Endothelial cell (in vitro differentiated cells): ENCODE results near the gene CCDC9B. TPM values are rescaled to one million over a fixed set of nuclear protein-coding genes. Genes with fewer than 3 reads are reported as not detected.

Experiments
- DNase-seq: peaks from one replicate; pipeline ENCODE4 v3.0.0; 2021; ENCODE audit warnings: low spot score
- H3K27ac Mint-ChIP-seq: one replicate; pipeline ENCODE4 v1.8.0; 2021; ENCODE audit warnings: mixed read lengths, inconsistent platforms; ENCODE audit not compliant: unreplicated experiment
- H3K27me3 Mint-ChIP-seq: one replicate; pipeline ENCODE4 v1.8.0; 2021; ENCODE audit warnings: mild to moderate bottlenecking, moderate library complexity, mixed read lengths, inconsistent platforms; ENCODE audit not compliant: unreplicated experiment
- H3K36me3 Mint-ChIP-seq: one replicate; pipeline ENCODE4 v1.8.0; 2021; ENCODE audit warnings: mild to moderate bottlenecking, low read depth, mixed read lengths, inconsistent platforms; ENCODE audit not compliant: unreplicated experiment
- H3K4me1 Mint-ChIP-seq: one replicate; pipeline ENCODE4 v1.8.0; 2021; ENCODE audit warnings: mild to moderate bottlenecking, mixed read lengths, inconsistent platforms; ENCODE audit not compliant: unreplicated experiment
- H3K4me3 Mint-ChIP-seq: one replicate; pipeline ENCODE4 v1.8.0; 2021; ENCODE audit warnings: mild to moderate bottlenecking, mixed read lengths, inconsistent platforms; ENCODE audit not compliant: unreplicated experiment
- H3K9me3 Mint-ChIP-seq: one replicate; pipeline ENCODE4 v1.8.0; 2021; ENCODE audit warnings: mixed read lengths, inconsistent platforms; ENCODE audit not compliant: unreplicated experiment
- CTCF ChIP-seq: fragments of 200-600 bp; sonication (generic); IDR thresholded peaks from one replicate; pipeline ENCODE4 v1.5.0; 2021; ENCODE audit warnings: antibody characterized with exemption; ENCODE audit not compliant: unreplicated experiment
- total RNA-seq: library from RNA; stranded (reverse); fragmentation: NEBNext Ultra II Directional; extraction: Animal tissue kit (Norgen Biotek cat#: 25700); gene quantifications from one replicate; pipeline ENCODE4 v1.2.1, GENCODE V29; 2021; ENCODE audit not compliant: unreplicated experiment

The CCDC9B gene
- total RNA-seq, 1 donor from 2014 or later: 0.92 TPM

GRCh38 chr15:40309344-40309862, 31.3 kb downstream of the CCDC9B start:
- Mint-ChIP-seq H3K4me3 (no peak overlapping the region), H3K27ac (no peak overlapping the region), H3K9me3 (no peaks in the 10 kb centered on the region), H3K4me1 (peaks cover 39% of the 10 kb centered on the region), H3K36me3 (no peaks in the 10 kb centered on the region), H3K27me3 (peaks cover 8% of the 10 kb centered on the region)
- no peak for TF ChIP-seq CTCF
- DNase-seq: no peak

DNA sequence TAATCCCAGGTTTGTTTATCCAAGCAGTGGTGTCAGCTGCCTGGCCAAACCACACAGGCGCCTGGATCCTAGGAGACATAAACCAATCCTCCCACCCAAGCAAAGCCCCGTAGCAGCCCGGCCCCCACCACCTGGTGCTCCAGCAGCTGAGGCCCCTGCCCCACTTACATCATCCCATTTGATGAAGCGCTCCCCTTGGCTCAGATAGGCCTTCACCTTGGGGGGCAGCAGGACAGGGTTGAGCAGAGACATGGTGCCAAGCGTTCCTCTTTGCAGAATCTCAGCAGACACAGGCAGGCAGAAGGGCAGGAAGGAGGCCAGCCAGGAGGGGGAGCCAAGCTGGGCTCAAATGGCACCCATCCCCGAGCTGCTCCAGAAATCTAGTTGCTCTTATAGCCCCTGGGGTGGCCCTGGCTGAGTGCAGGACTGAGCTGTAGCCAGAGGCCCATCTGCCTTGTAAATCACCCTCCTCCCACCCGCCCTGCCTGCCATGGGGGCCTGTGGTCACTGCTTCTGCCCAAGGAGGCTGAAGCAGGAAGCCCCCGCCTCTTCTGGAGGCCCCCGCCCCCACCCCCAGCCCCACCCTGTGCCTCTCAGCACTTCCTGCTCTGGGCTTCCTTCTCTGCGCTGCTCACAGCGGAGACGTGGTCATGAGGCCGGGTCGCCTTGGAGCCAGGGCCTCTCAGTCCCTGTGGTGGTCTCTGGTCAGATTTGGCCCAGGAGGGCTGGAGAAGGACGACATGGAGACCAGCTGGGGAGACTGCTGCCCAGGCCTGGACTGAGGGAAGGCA, 33.1 kb downstream of the CCDC9B start, which contains the start of gene PLCB2:
Gene PLCB2 (minus strand): TSS at position 515 of the 791 bp plus-strand sequence. CDS start 263 bp downstream, at position 252.
- H3K36me3 Mint-ChIP-seq: no peaks in the 10 kb centered on the region
- peaks cover 31% of the 10 kb centered on the region for H3K4me1 Mint-ChIP-seq
- H3K4me3 Mint-ChIP-seq: no peak within 1 kb of the TSS
- no peak within 1 kb of the TSS for H3K27ac Mint-ChIP-seq
- peaks cover 10% of the 10 kb centered on the region for H3K27me3 Mint-ChIP-seq
- no peaks in the 10 kb centered on the region for H3K9me3 Mint-ChIP-seq
- no peak for TF ChIP-seq CTCF
- DNase-seq: peak; percentile 38

DNA sequence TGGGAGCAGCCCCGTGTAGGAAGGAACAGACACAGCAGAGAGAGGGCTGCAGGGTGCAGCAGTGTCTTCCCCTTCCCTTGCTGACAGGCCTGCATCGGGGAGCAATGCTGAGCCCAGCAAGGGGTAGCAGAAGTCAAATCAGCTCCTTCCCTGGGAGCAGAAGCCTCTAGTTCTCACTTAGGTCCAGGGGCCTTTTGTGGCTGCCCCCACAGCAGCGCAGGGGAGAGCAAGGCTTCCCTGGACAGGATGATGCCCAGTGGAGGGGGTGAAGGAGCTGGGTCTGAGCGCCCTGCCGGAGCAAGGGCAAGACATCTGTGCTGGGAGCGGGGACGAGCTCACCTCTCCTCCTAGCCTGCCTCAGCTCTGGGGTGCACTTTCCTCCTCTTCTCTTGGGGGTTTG, 33.8 kb downstream of the CCDC9B start:
- Mint-ChIP-seq H3K27ac (no peak overlapping the region), H3K27me3 (peaks cover 10% of the 10 kb centered on the region), H3K4me1 (peaks cover 33% of the 10 kb centered on the region), H3K36me3 (no peaks in the 10 kb centered on the region), H3K4me3 (no peak overlapping the region), H3K9me3 (no peaks in the 10 kb centered on the region)
- no peak for TF ChIP-seq CTCF
- no peak for DNase-seq

GRCh38 chr15:40306371-40306770, 34.4 kb downstream of the CCDC9B start:
- H3K27me3 Mint-ChIP-seq: peaks cover 10% of the 10 kb centered on the region
- no peak for DNase-seq
- H3K9me3 Mint-ChIP-seq: no peaks in the 10 kb centered on the region
- H3K36me3 Mint-ChIP-seq: no peaks in the 10 kb centered on the region
- no peak overlapping the region for H3K4me3 Mint-ChIP-seq
- peaks cover 38% of the 10 kb centered on the region for H3K4me1 Mint-ChIP-seq
- H3K27ac Mint-ChIP-seq: no peak overlapping the region
- no peak for TF ChIP-seq CTCF

- Mint-ChIP-seq H3K4me1 (peaks cover 38% of the 10 kb centered on the region), H3K27ac (no peak overlapping the region), H3K4me3 (no peak overlapping the region), H3K9me3 (no peaks in the 10 kb centered on the region), H3K36me3 (peaks cover 5% of the 10 kb centered on the region), H3K27me3 (peaks cover 12% of the 10 kb centered on the region)
- no peak for TF ChIP-seq CTCF
- no peak for DNase-seq
Measured at GRCh38 chr15:40305281-40305680, 35.5 kb downstream of the CCDC9B start.
